ENCODE data around the gene PRR14L.
"Not testable (repeated sequence)": the region's sequence is repeated elsewhere in the genome, so short reads cannot be mapped to it uniquely, and the experiment has no call there.

DNA sequence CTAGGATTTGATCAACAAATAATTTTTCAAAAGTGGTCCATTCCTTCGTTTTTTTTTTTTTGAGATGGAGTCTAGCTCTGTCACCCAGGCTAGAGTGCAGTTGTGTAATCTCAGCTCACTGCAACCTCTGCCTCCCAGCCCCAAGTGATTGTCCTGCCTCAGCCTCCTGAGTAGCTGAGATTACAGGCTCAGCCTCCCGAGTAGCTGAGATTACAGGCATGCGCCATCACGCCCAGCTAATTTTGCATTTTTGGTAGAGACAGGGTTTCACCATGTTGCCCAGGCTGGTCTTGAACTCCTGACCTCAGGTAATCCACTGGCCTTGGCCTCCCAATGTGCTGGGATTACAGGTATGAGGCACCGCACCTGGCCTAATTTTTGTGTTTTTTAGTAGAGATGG is 8.9 kb upstream of the PRR14L start:
- TF ChIP-seq EZH2 (IDR thresholded peaks at IDR 0.05); POLR2AphosphoS5 (IDR thresholded peaks at IDR 0.05; ENCODE audit: borderline replicate concordance, low read depth, low read length): not testable (repeated sequence)

Measured in SK-N-MC (cell line).